HAP-1 (cell line): ENCODE results near the gene CAMTA1.

ENCODE experiments used
- DNase-seq, 2 experiments: peaks; one replicate each; pipeline ENCODE4 v3.0.0-alpha.2; 2016 to 2020; ENCODE audit warnings: low spot score in 2 of 2
- H3K27me3 ChIP-seq: fragments of 250-450 bp; sonication (Bioruptor Pico); 2 replicates; pipeline ENCODE4 v1.5.1; 2020; ENCODE audit warnings: low read depth, mild to moderate bottlenecking, moderate library complexity
- H3K36me3 ChIP-seq: fragments of 250-450 bp; sonication (Bioruptor Pico); replicated peaks from 2 replicates; pipeline ENCODE4 v1.5.1; 2020; ENCODE audit warnings: mild to moderate bottlenecking
- H3K4me1 ChIP-seq: fragments of 250-450 bp; sonication (Bioruptor Pico); 2 replicates; pipeline ENCODE4 v1.5.1; 2020; ENCODE audit warnings: mild to moderate bottlenecking
- H3K4me3 ChIP-seq: fragments of 250-450 bp; sonication (Bioruptor Pico); 2 replicates; pipeline ENCODE4 v1.5.1; 2020; ENCODE audit warnings: mild to moderate bottlenecking, moderate library complexity
- H3K9me3 ChIP-seq: fragments of 250-450 bp; sonication (Bioruptor Pico); 2 replicates; pipeline ENCODE4 v1.5.1; 2020; ENCODE audit warnings: mild to moderate bottlenecking, moderate library complexity
- in situ Hi-C: fragments of 300-500 bp; cut with MboI; formaldehyde crosslinking; loops from 3 replicates; pipeline ENCODE4 v1.14.3; 2020; ENCODE audit warnings: low sequenced_read_pairs, inconsistent platforms, mixed read lengths

Gene CAMTA1

DNA sequence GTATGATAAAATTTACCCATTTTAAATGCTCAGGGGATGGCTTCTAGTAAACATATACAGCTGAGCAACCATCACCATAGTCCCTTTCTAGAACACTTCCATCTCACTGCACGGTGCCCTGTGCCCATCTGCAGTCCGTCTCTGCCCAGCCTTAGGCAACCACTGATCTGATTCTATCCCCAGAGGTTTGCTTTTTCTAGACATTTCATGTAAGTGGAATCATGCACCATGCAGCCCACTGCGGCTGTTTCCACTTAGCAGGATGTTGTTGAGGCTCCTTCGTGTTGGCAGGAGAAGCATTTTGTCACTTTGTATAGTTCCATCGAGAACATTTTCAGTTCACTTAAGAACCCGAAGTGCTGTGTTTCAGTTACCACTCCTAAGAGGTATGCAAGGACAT is 958.1 kb downstream of the CAMTA1 start:
- no peaks in the 10 kb centered on the region for H3K4me1 ChIP-seq
- no peak overlapping the region for H3K4me3 ChIP-seq
- in situ Hi-C loops, result no loop called here
- H3K36me3 ChIP-seq, result peaks cover 11% of the 10 kb centered on the region
- H3K27me3 ChIP-seq, result no peaks in the 10 kb centered on the region
- DNase-seq, result no peak
- no peaks in the 10 kb centered on the region for H3K9me3 ChIP-seq

DNA sequence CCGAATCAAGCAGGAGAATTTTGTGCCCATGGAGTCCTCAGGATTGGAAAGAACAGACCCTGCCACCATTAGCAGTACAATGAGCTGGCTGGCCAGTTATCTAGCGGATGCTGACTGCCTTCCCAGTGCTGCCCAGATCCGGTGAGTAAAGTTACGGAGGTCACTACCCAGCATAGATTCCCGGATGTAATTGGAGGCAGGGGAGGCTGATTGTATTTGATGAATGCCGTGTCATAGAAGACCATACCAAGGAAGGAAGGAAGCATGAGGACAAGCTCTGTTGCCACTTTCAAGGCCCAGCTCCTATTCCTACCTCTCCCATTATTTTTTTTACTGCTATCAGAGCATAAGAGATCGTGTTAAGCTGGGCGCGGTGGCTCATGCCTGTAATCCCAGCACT is 959.6 kb downstream of the CAMTA1 start:
- Histone ChIP-seq H3K27me3 (no peaks in the 10 kb centered on the region), H3K4me3 (no peak overlapping the region), H3K9me3 (no peaks in the 10 kb centered on the region), H3K4me1 (no peaks in the 10 kb centered on the region), H3K36me3 (peaks cover 15% of the 10 kb centered on the region; the same call in 1 of the 2 replicates)
- in situ Hi-C loops, result no loop called here
- no peak for DNase-seq

DNA sequence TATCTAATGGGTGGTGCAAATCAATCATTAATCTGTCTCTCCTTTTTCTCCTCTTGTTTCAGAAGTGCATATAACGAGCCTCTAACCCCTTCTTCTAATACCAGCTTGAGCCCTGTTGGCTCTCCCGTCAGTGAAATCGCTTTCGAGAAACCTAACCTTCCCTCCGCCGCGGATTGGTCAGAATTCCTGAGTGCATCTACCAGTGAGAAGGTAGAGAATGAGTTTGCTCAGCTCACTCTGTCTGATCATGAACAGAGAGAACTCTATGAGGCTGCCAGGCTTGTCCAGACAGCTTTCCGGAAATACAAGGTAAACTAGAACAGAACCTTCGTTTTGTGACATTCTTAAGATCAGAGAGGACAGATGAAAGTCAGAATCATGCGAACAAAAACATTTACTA is 960.5 kb downstream of the CAMTA1 start:
- Histone ChIP-seq H3K9me3 (no peaks in the 10 kb centered on the region), H3K27me3 (no peaks in the 10 kb centered on the region), H3K4me1 (no peaks in the 10 kb centered on the region), H3K36me3 (peaks cover 12% of the 10 kb centered on the region; the same call in 1 of the 2 replicates), H3K4me3 (no peak overlapping the region)
- no peak for DNase-seq
- in situ Hi-C loops, result no loop called here

DNA sequence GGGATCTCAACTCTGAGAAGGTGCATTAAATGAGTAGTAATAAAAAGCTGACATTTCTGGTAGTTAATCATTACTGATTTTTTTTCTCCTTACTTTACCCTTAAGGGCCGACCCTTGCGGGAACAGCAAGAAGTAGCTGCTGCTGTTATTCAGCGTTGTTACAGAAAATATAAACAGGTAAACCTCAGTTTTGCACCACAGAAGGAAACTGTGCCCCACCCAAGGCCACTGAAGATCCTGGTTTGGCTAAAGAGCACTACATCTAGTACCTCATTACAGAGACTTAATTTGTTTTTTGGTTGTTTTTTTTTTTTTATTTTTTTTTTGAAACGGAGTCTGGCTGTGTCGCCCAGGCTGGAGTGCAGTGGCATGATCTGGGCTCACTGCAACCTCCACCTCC is 962.4 kb downstream of the CAMTA1 start:
- no peak for DNase-seq
- H3K27me3 ChIP-seq, result no peaks in the 10 kb centered on the region
- peaks cover 7% of the 10 kb centered on the region for H3K4me1 ChIP-seq
- no peaks in the 10 kb centered on the region for H3K9me3 ChIP-seq
- H3K36me3 ChIP-seq, result peaks cover 12% of the 10 kb centered on the region; the same call in 1 of the 2 replicates
- H3K4me3 ChIP-seq, result no peak overlapping the region
- in situ Hi-C loops, result no loop called here

DNA sequence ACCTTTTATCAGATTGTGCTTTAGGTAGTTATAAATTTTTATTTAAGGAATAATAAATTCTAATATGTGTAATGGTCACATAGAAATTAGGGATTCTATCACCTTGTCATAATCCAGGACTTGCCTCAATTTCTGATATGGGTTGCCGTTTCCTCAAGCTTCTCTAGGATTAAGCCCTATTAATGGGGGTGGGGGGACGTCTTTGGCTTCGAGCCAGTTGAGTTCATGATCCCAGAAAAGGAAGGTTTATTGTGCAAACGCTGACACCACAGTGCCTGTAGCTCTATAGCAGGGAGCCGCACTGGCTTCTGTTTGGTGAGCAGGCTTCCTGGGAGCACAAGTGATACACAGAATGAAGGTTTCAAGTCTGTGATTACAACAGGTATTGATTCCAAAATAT is 963.9 kb downstream of the CAMTA1 start:
- no peak overlapping the region for H3K4me3 ChIP-seq
- peaks cover 12% of the 10 kb centered on the region; the same call in 1 of the 2 replicates for H3K36me3 ChIP-seq
- H3K27me3 ChIP-seq, result no peaks in the 10 kb centered on the region
- DNase-seq, result no peak
- H3K4me1 ChIP-seq, result peaks cover 8% of the 10 kb centered on the region
- no peaks in the 10 kb centered on the region for H3K9me3 ChIP-seq
- in situ Hi-C loops, result no loop called here

DNA sequence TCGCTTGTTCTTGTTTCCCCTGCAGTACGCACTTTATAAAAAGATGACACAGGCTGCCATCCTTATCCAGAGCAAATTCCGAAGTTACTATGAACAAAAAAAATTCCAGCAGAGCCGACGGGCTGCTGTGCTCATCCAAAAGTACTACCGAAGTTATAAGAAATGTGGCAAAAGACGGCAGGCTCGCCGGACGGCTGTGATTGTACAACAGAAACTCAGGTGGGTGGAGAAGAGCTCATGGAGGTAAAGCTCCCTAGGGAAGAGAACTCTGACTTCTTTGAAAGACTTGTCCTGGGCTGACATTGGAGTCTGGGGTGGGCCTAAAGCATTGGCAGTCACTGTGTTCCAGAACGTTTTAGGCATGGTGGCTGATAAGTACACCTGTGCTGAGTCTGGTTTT is 965.9 kb downstream of the CAMTA1 start:
- Histone ChIP-seq H3K27me3 (no peaks in the 10 kb centered on the region), H3K9me3 (no peaks in the 10 kb centered on the region), H3K36me3 (peaks cover 9% of the 10 kb centered on the region; the same call in 1 of the 2 replicates), H3K4me3 (no peak overlapping the region), H3K4me1 (peaks cover 8% of the 10 kb centered on the region)
- in situ Hi-C loops, result loop anchor here (5.0 kb wide), 1 partner anchor 79 kb away; no protein-coding TSS in a partner anchor
- DNase-seq, result no peak

DNA sequence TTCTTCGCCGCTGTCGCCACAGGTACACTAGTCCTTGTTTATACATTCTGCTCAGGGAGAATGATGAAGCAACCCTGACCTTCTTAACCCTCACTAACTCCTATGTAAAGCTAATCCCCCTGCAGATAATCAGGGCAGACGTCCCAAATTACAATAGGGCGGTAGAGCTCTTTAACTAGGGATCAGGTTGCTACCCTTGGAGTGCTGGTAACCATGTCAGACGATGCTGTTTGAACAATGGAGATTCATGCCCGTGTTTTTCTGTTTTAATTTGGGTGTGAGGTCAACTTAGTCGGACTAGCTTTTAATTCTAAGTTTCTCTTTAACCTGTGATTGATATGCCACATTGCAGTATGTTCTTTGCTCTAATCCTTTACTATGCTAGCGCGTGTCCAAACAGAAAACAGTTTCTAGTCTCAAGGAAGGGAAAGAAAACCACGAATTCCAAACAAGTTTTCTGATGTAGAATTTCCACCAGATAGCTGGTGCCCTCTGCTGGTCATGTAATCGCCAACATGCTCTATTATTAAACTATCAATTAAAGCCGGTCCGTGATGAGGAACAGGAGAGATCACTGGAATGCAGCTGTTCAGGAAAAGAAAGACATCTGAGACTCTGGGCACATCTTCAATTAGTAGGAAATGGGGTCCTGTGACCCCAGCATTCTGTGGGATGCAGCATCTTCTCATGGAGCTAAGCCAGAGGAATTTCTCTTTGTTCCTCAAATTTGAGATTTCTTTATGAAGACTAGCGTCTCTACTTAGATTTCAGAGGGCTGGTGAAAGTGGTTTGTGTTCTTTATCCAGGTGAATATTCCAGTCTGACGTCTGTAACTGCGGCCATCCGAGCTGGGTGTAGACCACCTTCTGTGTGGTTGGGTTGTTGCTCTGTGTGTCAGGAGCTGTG is 967.5 kb downstream of the CAMTA1 start:
- peak overlapping the region; percentile 11; the same call in 1 of the 2 replicates for H3K4me3 ChIP-seq
- peaks cover 9% of the 10 kb centered on the region; the same call in 1 of the 2 replicates for H3K36me3 ChIP-seq
- in situ Hi-C loops, result loop anchor here (5.0 kb wide), 1 partner anchor 80 kb away; no protein-coding TSS in a partner anchor
- peaks cover 8% of the 10 kb centered on the region for H3K4me1 ChIP-seq
- peak; percentile 75 to 76 for DNase-seq
- no peaks in the 10 kb centered on the region for H3K27me3 ChIP-seq
- no peaks in the 10 kb centered on the region for H3K9me3 ChIP-seq

DNA sequence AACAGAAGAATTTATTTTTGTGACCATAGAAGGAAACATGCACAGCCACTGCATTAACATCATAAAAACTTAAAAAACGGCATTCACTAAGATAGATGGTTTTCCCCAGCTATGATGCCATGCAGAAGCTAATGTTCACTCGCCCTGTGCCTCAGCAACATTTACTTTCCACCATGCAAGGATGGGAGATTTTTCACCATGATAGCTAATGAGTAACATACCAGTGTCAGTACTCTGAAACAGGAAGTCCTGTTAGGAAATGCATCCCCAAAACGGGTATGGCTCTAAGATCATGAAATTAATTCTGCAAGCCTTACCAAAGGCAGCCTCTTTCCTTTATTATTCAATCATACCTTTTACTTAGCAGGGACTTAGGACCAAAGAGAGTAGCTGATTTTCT is 968.4 kb downstream of the CAMTA1 start:
- no peak overlapping the region for H3K4me3 ChIP-seq
- peaks cover 8% of the 10 kb centered on the region for H3K4me1 ChIP-seq
- H3K36me3 ChIP-seq, result peaks cover 5% of the 10 kb centered on the region; the same call in 1 of the 2 replicates
- DNase-seq, result no peak
- H3K27me3 ChIP-seq, result no peaks in the 10 kb centered on the region
- in situ Hi-C loops, result loop anchor here (5.0 kb wide), 1 partner anchor 81 kb away; no protein-coding TSS in a partner anchor
- no peaks in the 10 kb centered on the region for H3K9me3 ChIP-seq

DNA sequence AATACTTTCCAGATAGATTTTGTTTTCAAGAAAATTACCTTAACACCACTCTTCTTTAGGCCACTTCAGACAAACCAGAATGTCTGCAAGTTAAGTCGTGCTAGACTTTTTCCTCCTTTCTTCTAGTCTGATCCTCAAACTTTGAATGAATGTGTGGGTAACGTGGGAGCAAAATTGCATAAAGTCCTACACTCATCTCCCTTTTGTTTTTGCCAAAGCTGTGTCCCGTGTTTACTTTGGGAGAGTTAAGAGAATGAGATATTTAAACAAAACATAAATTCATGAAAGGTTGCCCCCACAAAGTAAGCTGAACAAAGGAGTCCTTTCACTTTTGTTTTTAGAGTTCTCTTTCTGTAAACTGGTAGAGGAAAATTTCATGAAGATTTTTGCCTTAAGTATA is 969.0 kb downstream of the CAMTA1 start:
- no peak for DNase-seq
- Histone ChIP-seq H3K4me3 (no peak overlapping the region), H3K27me3 (no peaks in the 10 kb centered on the region), H3K4me1 (peaks cover 8% of the 10 kb centered on the region), H3K36me3 (no peaks in the 10 kb centered on the region), H3K9me3 (no peaks in the 10 kb centered on the region)
- in situ Hi-C loops, result loop anchor here (5.0 kb wide), 1 partner anchor 82 kb away; no protein-coding TSS in a partner anchor

DNA sequence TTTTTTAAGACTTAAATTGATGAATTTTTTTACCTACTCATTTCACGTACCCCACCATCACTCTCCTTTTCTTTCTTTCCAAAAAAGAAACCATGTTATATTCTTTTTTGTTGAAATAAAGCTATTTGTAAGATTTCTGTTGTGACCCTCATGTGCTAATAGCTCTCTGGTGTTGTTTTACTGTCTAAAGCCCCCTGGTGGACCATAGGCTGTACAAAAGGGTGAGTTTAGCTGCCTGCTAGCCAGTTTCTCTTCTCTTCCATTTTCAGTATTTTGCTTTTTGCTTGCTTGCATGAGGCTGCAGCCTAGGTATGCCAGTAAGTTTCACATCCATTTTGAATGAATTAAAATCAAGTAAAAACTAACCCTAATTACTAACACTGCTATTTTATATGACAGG is 970.2 kb downstream of the CAMTA1 start:
- no peak overlapping the region for H3K4me3 ChIP-seq
- no peaks in the 10 kb centered on the region for H3K9me3 ChIP-seq
- peak in 1 of 2 experiments; percentile 22 for DNase-seq
- no peaks in the 10 kb centered on the region for H3K27me3 ChIP-seq
- H3K4me1 ChIP-seq, result peaks cover 8% of the 10 kb centered on the region
- no peaks in the 10 kb centered on the region for H3K36me3 ChIP-seq
- in situ Hi-C loops, result no loop called here

DNA sequence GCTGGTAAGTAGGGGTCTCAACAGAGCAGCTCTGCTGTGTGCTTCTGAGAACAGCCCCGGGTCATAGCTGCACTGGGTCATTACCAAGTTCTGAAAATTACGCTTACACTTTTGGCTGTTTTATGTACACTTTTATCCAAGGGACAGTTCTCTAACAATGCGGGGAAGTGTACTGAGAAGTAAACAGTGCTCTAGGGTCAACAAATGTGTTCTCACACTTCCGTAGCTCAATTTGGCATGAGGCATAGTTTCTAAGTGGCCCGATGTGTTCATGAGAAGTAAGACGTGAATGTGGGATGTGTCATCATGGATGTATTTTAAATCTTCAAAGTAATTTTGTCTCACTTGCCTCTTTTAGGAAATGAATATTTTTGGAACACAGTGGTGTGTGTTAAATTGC is 975.0 kb downstream of the CAMTA1 start:
- Histone ChIP-seq H3K9me3 (no peaks in the 10 kb centered on the region), H3K36me3 (no peaks in the 10 kb centered on the region), H3K4me3 (no peak overlapping the region), H3K27me3 (no peaks in the 10 kb centered on the region), H3K4me1 (no peaks in the 10 kb centered on the region)
- in situ Hi-C loops, result no loop called here
- DNase-seq, result no peak

DNA sequence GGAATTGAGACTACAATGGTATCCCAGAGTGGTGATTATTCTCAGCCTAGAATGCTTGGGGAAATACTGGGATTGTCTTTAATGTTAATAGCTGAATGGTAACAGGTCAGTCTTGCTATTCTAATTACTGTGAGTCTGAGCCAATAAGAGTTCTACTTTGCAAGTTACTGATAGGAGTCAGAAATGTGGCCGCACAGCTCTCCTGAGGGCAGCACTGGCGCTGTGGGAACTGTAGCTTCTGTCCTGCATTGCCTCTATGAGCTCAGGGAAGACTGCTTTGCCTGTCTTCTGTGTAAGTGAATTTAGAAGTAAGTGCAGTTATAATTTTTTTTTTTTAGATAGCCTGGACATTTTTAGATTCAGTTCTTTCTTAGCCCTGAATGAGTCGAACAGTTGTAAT is 975.8 kb downstream of the CAMTA1 start:
- no peaks in the 10 kb centered on the region for H3K27me3 ChIP-seq
- H3K36me3 ChIP-seq, result no peaks in the 10 kb centered on the region
- in situ Hi-C loops, result no loop called here
- H3K9me3 ChIP-seq, result no peaks in the 10 kb centered on the region
- no peak overlapping the region for H3K4me3 ChIP-seq
- no peak for DNase-seq
- no peaks in the 10 kb centered on the region for H3K4me1 ChIP-seq

DNA sequence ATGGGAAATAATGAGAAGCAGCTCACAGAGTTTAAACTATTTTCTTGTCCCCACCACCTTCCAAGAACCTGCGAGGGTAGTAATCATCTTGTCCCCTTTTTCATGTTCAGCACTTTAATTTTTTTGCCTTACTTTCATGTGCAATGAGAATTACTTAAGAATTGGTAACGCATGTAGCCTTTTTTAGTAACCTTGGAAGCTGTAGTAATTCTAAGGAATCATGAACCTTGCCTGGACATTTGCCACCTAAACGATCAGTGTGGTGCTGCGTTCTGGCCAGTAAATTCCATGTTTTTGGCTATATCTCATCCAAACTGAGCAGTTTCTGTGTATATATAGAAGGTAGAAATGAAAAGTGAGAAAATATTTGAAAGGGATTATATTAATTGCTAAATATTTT is 981.9 kb downstream of the CAMTA1 start:
- peaks cover 10% of the 10 kb centered on the region for H3K4me1 ChIP-seq
- no peaks in the 10 kb centered on the region for H3K27me3 ChIP-seq
- H3K9me3 ChIP-seq, result no peaks in the 10 kb centered on the region
- no peak overlapping the region for H3K4me3 ChIP-seq
- no peaks in the 10 kb centered on the region; the same call in 1 of the 2 replicates for H3K36me3 ChIP-seq
- in situ Hi-C loops, result no loop called here
- no peak for DNase-seq

DNA sequence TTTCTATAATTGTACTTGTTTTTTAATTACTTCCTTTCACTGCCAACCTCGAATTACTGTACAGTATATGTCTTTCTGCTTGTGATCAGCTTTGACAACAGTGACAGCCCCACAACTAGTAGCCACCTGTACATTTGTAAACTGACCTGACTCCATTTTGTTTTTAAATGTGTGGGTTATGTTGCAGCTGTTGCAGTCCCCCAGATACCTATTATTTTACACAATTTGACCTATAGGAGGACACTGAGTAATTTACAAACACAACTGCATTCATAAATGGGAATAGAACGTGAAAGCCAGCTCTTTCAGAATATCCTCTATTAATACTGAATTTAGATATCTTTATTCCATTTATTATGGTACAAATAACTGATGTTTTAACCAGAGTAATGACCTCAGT is 983.3 kb downstream of the CAMTA1 start:
- H3K9me3 ChIP-seq, result no peaks in the 10 kb centered on the region
- peaks cover 7% of the 10 kb centered on the region; the same call in 1 of the 2 replicates for H3K36me3 ChIP-seq
- DNase-seq, result no peak
- peaks cover 14% of the 10 kb centered on the region for H3K4me1 ChIP-seq
- no peak overlapping the region for H3K4me3 ChIP-seq
- no peaks in the 10 kb centered on the region for H3K27me3 ChIP-seq
- in situ Hi-C loops, result no loop called here
